Neuronal stem cell (in vitro differentiated cells): ENCODE results near the gene PTGES3L.

Experiments used
- DNase-seq: peaks from one replicate; pipeline ENCODE4 v3.0.0-alpha.2; 2013; ENCODE audit warnings: low spot score
- H2AFZ ChIP-seq: one replicate; pipeline ENCODE4 v1.6.1; 2013; ENCODE audit warnings: mild to moderate bottlenecking, low read length, inconsistent platforms
- H2AK5ac ChIP-seq: 2 replicates; pipeline ENCODE4 v1.6.1; 2013; ENCODE audit warnings: low read depth, mild to moderate bottlenecking, inconsistent platforms, low read length, moderate library complexity, mixed read lengths
- H2BK120ac ChIP-seq: 2 replicates; pipeline ENCODE4 v1.6.1; 2013; ENCODE audit warnings: low read depth, mild to moderate bottlenecking, inconsistent platforms, low read length, moderate library complexity, mixed read lengths
- H2BK12ac ChIP-seq: one replicate; pipeline ENCODE4 v1.6.1; 2013; ENCODE audit warnings: low read length, inconsistent platforms
- H2BK15ac ChIP-seq: 2 replicates; pipeline ENCODE4 v1.6.1; 2013; ENCODE audit warnings: mild to moderate bottlenecking, low read length, inconsistent platforms, mixed read lengths
- H2BK5ac ChIP-seq: one replicate; pipeline ENCODE4 v1.6.1; 2013; ENCODE audit warnings: inconsistent platforms, mild to moderate bottlenecking, low read length, moderate library complexity
- H3K14ac ChIP-seq: one replicate; pipeline ENCODE4 v1.6.1; 2013; ENCODE audit warnings: low read length, inconsistent platforms
- H3K18ac ChIP-seq: 2 replicates; pipeline ENCODE4 v1.6.1; 2013; ENCODE audit warnings: low read length, inconsistent platforms
- H3K23ac ChIP-seq: 2 replicates; pipeline ENCODE4 v1.6.1; 2013; ENCODE audit warnings: low read depth, mild to moderate bottlenecking, mixed read lengths, low read length, inconsistent platforms; ENCODE audit not compliant: poor library complexity
- H3K27ac ChIP-seq: replicated peaks from 3 replicates; pipeline ENCODE4 v1.5.1; 2013; ENCODE audit warnings: low read length, inconsistent platforms
- H3K27me3 ChIP-seq, 3 experiments: 2 replicates each; pipeline ENCODE4 v1.6.1; 2013; ENCODE audit warnings: low read length in 3 of 3, mild to moderate bottlenecking in 2 of 3, inconsistent platforms in 1 of 3, low read depth in 1 of 3, mixed read lengths in 1 of 3, moderate library complexity in 1 of 3; ENCODE audit not compliant: control insufficient read depth in 3 of 3, insufficient read depth in 3 of 3
- H3K36me3 ChIP-seq, 2 donors: replicated peaks in 1 of 2; 2 replicates each; pipeline ENCODE4 v1.6.1; 2013; ENCODE audit warnings: low read length in 2 of 2; ENCODE audit not compliant: control insufficient read depth in 2 of 2, insufficient read depth in 2 of 2
- H3K4ac ChIP-seq: 2 replicates; pipeline ENCODE4 v1.6.1; 2013; ENCODE audit warnings: inconsistent platforms, mild to moderate bottlenecking, low read length, moderate library complexity
- H3K4me1 ChIP-seq, 2 donors: 1 replicate in 1 of 2; 2 replicates in 1 of 2; pipeline ENCODE4 v1.6.1; 2013; ENCODE audit warnings: low read length in 2 of 2, low read depth in 1 of 2; ENCODE audit not compliant: control insufficient read depth in 2 of 2, insufficient read depth in 1 of 2
- H3K4me2 ChIP-seq: one replicate; pipeline ENCODE4 v1.6.1; 2013; ENCODE audit warnings: mild to moderate bottlenecking, low read length, inconsistent platforms; ENCODE audit not compliant: insufficient read depth, poor library complexity, severe bottlenecking
- H3K4me3 ChIP-seq, 2 donors: 2 replicates each; pipeline ENCODE4 v1.5.1; 2013; ENCODE audit warnings: low read length in 2 of 2, mild to moderate bottlenecking in 2 of 2, inconsistent platforms in 1 of 2, moderate library complexity in 1 of 2
- H3K79me1 ChIP-seq: one replicate; pipeline ENCODE4 v1.6.1; 2013; ENCODE audit warnings: low read depth, mild to moderate bottlenecking, inconsistent platforms, low read length, moderate library complexity
- H3K9ac ChIP-seq: one replicate; pipeline ENCODE4 v1.6.1; 2013; ENCODE audit warnings: mild to moderate bottlenecking, low read depth, low read length, inconsistent platforms; ENCODE audit not compliant: poor library complexity
- H3K9me3 ChIP-seq, 2 donors: replicated peaks in 1 of 2; 2 replicates each; pipeline versions ENCODE3 to v1.6.1; 2013; ENCODE audit warnings: low read length in 2 of 2, mild to moderate bottlenecking in 2 of 2, inconsistent platforms in 1 of 2, low read depth in 1 of 2, mixed read lengths in 1 of 2, moderate library complexity in 1 of 2; ENCODE audit not compliant: control insufficient read depth in 2 of 2, insufficient read depth in 1 of 2
- H4K8ac ChIP-seq: one replicate; pipeline ENCODE4 v1.6.1; 2013; ENCODE audit warnings: low read depth, mild to moderate bottlenecking, inconsistent platforms, low read length, moderate library complexity
- H4K91ac ChIP-seq: one replicate; pipeline ENCODE4 v1.6.1; 2013; ENCODE audit warnings: low read length, low read depth, mild to moderate bottlenecking, inconsistent platforms; ENCODE audit not compliant: poor library complexity
- WGBS, 2 donors: extraction: QIAGEN DNeasy Blood & Tissue Kit; methylation state at CpG; one replicate each; pipeline ENCODE4 v1.1.7; 2013; ENCODE audit warnings: missing lambda C conversion rate in 2 of 2, mixed read lengths in 1 of 2; ENCODE audit not compliant: insufficient read length in 2 of 2, insufficient replicate concordance in 1 of 2; ENCODE audit errors: extremely low coverage in 2 of 2; 5-methylcytosine and 5-hydroxymethylcytosine counted together

PTGES3L gene

GRCh38 chr17:42991471-42991870, 11.6 kb upstream of the PTGES3L start:
- no peak overlapping the region for H2BK5ac ChIP-seq
- no CpG with 5 or more reads among the region's 6 CpGs for WGBS, 2 donors
- H3K4ac ChIP-seq = no peak overlapping the region
- H3K18ac ChIP-seq = no peak overlapping the region
- no peaks in the 10 kb centered on the region for H3K4me1 ChIP-seq
- no peak overlapping the region for H2BK15ac ChIP-seq
- H3K9ac ChIP-seq = no peak overlapping the region
- H2BK12ac ChIP-seq = no peak overlapping the region
- DNase-seq = no peak
- H3K27me3 ChIP-seq = peaks cover 0 to 1% (median 0%) of the 10 kb centered on the region in 3 experiments
- H4K8ac ChIP-seq = no peak overlapping the region
- no peaks in the 10 kb centered on the region for H3K9me3 ChIP-seq
- H3K4me2 ChIP-seq = no peak overlapping the region
- H3K23ac ChIP-seq = no peak overlapping the region
- no peak overlapping the region for H3K4me3 ChIP-seq
- no peak overlapping the region for H3K14ac ChIP-seq
- no peak overlapping the region for H2AFZ ChIP-seq
- H3K79me1 ChIP-seq = peaks cover 2% of the 10 kb centered on the region
- H4K91ac ChIP-seq = no peak overlapping the region
- H3K27ac ChIP-seq = no peak overlapping the region
- H2BK120ac ChIP-seq = no peak overlapping the region
- no peak overlapping the region for H2AK5ac ChIP-seq
- peaks cover 32 to 70% of the 10 kb centered on the region in 2 donors for H3K36me3 ChIP-seq

- no peaks in the 10 kb centered on the region for H3K9me3 ChIP-seq
- no peak overlapping the region for H3K4ac ChIP-seq
- no peak overlapping the region for H2BK120ac ChIP-seq
- no peak for DNase-seq
- no peak overlapping the region for H4K8ac ChIP-seq
- peaks cover 2% of the 10 kb centered on the region for H3K79me1 ChIP-seq
- no peak overlapping the region for H3K27ac ChIP-seq
- no peak overlapping the region for H3K23ac ChIP-seq
- H3K4me1 ChIP-seq = no peaks in the 10 kb centered on the region
- H2BK5ac ChIP-seq = no peak overlapping the region
- no peak overlapping the region for H3K14ac ChIP-seq
- H2BK12ac ChIP-seq = no peak overlapping the region
- H3K4me3 ChIP-seq = no peak overlapping the region
- WGBS, 2 donors = no CpG with 5 or more reads among the region's 6 CpGs
- no peak overlapping the region for H2AK5ac ChIP-seq
- no peak overlapping the region for H2BK15ac ChIP-seq
- H3K36me3 ChIP-seq = peaks cover 34 to 84% of the 10 kb centered on the region in 2 donors
- peaks cover 0 to 1% (median 0%) of the 10 kb centered on the region in 3 experiments for H3K27me3 ChIP-seq
- no peak overlapping the region for H3K9ac ChIP-seq
- H3K18ac ChIP-seq = no peak overlapping the region
- H3K4me2 ChIP-seq = no peak overlapping the region
- no peak overlapping the region for H2AFZ ChIP-seq
- H4K91ac ChIP-seq = no peak overlapping the region
Measured at GRCh38 chr17:42989726-42990652, 10.1 kb upstream of the PTGES3L start.

- WGBS, 2 donors = no CpG with 5 or more reads among the region's 5 CpGs
- Histone ChIP-seq H3K18ac (no peak overlapping the region), H3K14ac (no peak overlapping the region), H2BK12ac (no peak overlapping the region), H3K23ac (no peak overlapping the region), H3K9ac (no peak overlapping the region), H2BK15ac (no peak overlapping the region), H3K27me3 (no peaks in the 10 kb centered on the region), H3K27ac (no peak overlapping the region), H3K79me1 (peaks cover 2% of the 10 kb centered on the region), H4K8ac (no peak overlapping the region), H3K9me3 (no peaks in the 10 kb centered on the region), H2BK5ac (no peak overlapping the region), H3K36me3 (peaks cover 31 to 83% of the 10 kb centered on the region in 2 donors), H2AFZ (no peak overlapping the region), H3K4me2 (no peak overlapping the region), H2BK120ac (no peak overlapping the region), H4K91ac (no peak overlapping the region), H2AK5ac (no peak overlapping the region), H3K4me3 (no peak overlapping the region), H3K4ac (no peak overlapping the region), H3K4me1 (no peaks in the 10 kb centered on the region)
- no peak for DNase-seq
Measured at GRCh38 chr17:42989141-42989540, 9.3 kb upstream of the PTGES3L start.

- Histone ChIP-seq H2BK120ac (no peak overlapping the region), H3K23ac (no peak overlapping the region), H2BK15ac (no peak overlapping the region), H3K4me1 (peaks cover 2 to 7% of the 10 kb centered on the region in 2 donors), H3K9ac (no peak overlapping the region), H3K18ac (no peak overlapping the region), H3K4ac (no peak overlapping the region), H3K36me3 (peaks cover 15 to 60% of the 10 kb centered on the region in 2 donors), H3K27ac (no peak overlapping the region), H4K91ac (no peak overlapping the region), H2AFZ (no peak overlapping the region), H2AK5ac (no peak overlapping the region), H3K27me3 (no peaks in the 10 kb centered on the region), H3K4me2 (no peak overlapping the region), H4K8ac (no peak overlapping the region), H3K14ac (no peak overlapping the region), H3K79me1 (peaks cover 10% of the 10 kb centered on the region), H3K4me3 (no peak overlapping the region), H2BK5ac (no peak overlapping the region), H2BK12ac (no peak overlapping the region), H3K9me3 (no peaks in the 10 kb centered on the region)
- WGBS, 2 donors = no CpG with 5 or more reads among the region's 1 CpG
- no peak for DNase-seq
Measured at GRCh38 chr17:42985225-42985624, 5.3 kb upstream of the PTGES3L start.
